Panc1 (cell line): ENCODE measurements around the gene SPTBN4.

Source experiments
- CTCF ChIP-seq: fragments of 450-650 bp; IDR thresholded peaks from 2 replicates; pipeline ENCODE4 v1.5.1; 2017; ENCODE audit warnings: mild to moderate bottlenecking
- POLR2AphosphoS5 ChIP-seq: IDR thresholded peaks from 2 replicates; pipeline ENCODE4 v1.6.1; 2012; ENCODE audit warnings: mild to moderate bottlenecking, low read depth, low read length, moderate library complexity
- SIN3A ChIP-seq: IDR thresholded peaks from 2 replicates; pipeline ENCODE4 v1.6.1; 2012; ENCODE audit warnings: low read depth, mild to moderate bottlenecking, low read length, moderate library complexity, borderline replicate concordance; ENCODE audit not compliant: insufficient read depth
- TCF7L2 ChIP-seq: IDR thresholded peaks from 2 replicates; pipeline ENCODE4 v1.6.1; 2011; ENCODE audit warnings: mild to moderate bottlenecking, low read depth, low read length, inconsistent platforms

GRCh38 chr19:40578442-40578908, 111.7 kb downstream of the SPTBN4 start:
- TF ChIP-seq POLR2AphosphoS5 (no peak), CTCF (no peak), SIN3A (no peak), TCF7L2 (no peak)
